VCaP (cell line): Measurements from ENCODE around the gene ABCA4.

ENCODE experiments used
- H3K27ac ChIP-seq: fragments of 450-650 bp; 2 replicates; pipeline ENCODE4 v1.5.1; 2017
- TF ChIP-seq, protein P1 (sequence below): fragments of 450-650 bp; conservative IDR thresholded peaks from 2 replicates; pipeline ENCODE4 v1.5.1; 2017; ENCODE audit warnings: mild to moderate bottlenecking, moderate library complexity

Gene ABCA4

DNA sequence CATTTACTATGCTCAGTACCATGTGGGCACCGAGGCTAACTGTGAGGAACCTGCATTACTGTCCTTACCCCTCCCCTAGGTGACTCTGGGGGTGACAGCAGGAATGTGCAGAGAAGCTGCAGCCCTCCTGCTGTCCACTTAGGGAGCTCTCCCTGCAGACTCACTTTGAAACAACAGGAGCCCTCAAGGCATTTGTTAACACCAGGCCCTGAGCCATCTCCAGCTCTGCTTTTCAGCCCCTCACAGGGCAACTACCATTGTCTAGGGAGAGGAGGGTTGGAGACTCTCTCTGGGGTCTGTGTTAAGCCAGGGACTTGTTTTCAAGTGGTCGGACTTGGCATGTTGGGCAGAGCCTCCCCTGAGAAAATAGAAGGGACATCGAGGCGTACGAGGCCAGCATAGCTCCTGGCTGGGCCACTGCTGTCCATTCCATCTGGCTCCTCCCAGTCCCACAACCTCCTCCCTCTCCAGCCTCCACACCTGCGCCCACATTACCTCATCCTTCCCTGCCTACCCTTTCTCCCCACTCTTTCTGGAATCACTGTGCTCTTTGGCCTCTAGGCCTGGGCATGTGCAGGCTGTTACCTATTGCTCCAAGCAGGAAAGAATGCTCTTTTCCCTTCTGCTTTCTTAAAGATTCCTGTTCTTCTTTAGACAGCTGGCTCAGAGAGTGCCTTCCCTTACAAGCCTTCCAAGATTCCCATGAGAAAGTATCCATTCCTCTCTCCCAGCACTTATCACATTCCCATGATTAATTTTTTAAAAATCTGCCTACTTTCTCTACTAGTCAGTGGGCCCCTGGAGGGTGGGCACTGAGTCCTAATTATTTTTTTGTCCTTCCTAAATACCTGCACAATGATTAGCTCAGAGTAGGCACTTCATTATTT is 109.0 kb downstream of the ABCA4 start:
- H3K27ac ChIP-seq: no peak overlapping the region
- TF ChIP-seq, protein P1, sequence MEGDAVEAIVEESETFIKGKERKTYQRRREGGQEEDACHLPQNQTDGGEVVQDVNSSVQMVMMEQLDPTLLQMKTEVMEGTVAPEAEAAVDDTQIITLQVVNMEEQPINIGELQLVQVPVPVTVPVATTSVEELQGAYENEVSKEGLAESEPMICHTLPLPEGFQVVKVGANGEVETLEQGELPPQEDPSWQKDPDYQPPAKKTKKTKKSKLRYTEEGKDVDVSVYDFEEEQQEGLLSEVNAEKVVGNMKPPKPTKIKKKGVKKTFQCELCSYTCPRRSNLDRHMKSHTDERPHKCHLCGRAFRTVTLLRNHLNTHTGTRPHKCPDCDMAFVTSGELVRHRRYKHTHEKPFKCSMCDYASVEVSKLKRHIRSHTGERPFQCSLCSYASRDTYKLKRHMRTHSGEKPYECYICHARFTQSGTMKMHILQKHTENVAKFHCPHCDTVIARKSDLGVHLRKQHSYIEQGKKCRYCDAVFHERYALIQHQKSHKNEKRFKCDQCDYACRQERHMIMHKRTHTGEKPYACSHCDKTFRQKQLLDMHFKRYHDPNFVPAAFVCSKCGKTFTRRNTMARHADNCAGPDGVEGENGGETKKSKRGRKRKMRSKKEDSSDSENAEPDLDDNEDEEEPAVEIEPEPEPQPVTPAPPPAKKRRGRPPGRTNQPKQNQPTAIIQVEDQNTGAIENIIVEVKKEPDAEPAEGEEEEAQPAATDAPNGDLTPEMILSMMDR: no peak

DNA sequence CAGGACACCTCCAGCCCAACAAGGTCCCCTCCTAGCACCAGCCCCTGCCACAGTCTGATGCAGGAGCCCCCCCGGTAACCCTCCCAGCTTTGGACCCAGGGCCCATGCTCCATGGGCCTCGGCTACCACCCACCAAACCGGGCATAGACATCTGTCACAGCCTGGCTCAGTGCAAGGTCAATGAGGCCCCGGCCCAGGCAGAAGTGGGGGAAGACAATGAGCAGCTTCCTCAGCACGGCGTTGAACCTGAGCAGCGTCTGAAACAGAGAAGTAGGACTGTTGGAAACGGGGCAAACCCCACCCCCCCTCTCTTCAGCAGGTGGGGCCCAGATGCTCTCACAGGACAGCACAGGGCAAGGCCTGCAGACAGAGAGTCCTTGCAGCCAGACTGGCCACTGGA is 109.8 kb downstream of the ABCA4 start:
- no peak overlapping the region for H3K27ac ChIP-seq
- TF ChIP-seq, protein P1: no peak

DNA sequence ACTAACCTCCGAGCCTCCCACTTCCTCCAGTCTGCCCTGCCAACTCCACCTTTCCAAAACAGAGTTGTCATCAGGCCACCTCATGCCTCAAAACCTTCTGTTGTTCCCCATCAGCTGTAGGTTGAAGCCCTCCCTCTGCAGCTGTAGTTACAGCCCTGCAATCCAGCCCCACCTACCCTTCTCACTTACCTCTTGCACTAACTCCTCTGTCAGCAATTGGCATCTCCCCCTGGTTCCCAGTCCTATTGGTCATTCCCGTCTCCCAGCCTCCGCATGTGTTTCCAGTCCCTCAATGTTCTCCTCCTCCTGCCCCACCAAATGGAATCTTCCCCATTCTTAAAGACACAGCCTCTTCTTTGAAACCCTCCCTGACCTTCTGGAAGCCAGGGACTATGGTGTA is 111.6 kb downstream of the ABCA4 start:
- TF ChIP-seq, protein P1: no peak
- H3K27ac ChIP-seq: no peak overlapping the region

DNA sequence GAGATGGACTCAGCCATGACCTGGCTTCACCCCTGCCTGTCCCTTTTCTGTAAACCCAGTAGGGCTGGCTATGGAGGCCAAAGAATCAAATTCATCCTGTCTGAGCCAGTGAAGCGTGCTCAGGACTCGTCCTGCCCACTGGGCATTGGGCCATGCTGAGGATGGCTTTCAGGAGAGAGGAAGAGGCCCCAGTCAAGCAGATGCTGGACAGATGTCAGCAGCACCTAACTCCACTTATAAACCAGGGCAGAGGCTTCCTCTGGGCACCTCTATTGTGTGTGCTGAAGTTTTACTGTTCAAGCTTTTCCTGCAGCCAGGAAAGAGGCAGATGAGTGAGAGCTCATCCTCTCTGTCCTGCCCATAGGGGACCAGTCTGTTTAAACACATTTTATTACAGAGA is 114.3 kb downstream of the ABCA4 start:
- no peak overlapping the region for H3K27ac ChIP-seq

DNA sequence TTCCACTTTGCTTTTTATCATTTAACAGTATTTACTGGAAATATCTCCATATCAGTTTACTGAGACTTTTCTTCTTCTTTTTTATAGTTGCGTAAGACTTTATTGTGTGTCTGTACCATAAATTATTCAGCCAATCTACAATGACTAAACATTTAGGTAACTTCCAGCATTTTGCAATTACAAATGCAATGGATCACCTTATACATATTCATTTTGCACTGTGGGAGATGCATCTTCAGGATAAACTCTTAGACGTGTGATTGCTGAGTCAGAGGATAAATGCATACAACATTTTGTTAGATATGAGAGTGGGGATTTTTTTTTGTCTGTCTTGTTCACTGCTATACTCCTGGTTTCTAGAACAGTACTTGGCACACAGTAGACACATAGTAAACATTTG is 116.0 kb downstream of the ABCA4 start:
- no peak overlapping the region for H3K27ac ChIP-seq
- TF ChIP-seq, protein P1: no peak

More for the DNA sequence above, 114.3 kb downstream of the ABCA4 start:
- TF ChIP-seq, protein P1: no peak

DNA sequence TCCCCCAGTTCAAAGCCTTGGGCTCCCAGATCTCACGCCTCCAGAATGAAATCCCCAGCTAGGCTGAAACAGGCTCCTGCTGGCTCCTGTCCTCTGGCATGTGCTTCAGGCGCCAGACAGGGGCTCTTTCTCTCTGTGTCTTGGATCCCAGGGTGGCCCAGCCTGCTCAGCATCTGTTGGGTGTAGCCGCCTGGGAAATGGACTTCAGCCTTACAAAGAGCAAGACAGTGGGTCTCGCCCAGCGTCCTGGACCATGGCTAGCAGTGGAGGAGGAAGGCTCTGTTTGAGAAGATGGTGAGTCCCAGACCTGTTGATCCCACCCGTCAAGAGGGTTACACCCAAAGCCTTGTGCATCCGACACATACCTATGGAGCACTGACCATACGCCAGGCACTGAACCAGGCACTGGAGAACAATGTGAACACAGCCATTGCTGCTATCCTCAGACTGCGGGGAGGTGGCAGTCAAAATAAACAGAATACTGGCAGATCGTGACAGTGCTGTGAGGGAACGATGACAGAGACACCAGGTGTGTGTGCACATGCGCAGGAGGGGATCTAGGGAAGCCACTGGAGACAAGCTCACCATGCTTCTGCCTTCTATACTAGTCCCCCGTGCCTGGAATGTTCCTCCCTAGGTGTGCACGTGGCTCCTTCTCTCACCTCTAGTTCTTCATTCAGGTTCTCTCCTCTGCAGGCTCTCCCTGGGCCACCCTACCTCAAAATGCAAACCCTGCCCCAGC is 118.7 kb downstream of the ABCA4 start:
- TF ChIP-seq, protein P1: no peak
- H3K27ac ChIP-seq: no peak overlapping the region

DNA sequence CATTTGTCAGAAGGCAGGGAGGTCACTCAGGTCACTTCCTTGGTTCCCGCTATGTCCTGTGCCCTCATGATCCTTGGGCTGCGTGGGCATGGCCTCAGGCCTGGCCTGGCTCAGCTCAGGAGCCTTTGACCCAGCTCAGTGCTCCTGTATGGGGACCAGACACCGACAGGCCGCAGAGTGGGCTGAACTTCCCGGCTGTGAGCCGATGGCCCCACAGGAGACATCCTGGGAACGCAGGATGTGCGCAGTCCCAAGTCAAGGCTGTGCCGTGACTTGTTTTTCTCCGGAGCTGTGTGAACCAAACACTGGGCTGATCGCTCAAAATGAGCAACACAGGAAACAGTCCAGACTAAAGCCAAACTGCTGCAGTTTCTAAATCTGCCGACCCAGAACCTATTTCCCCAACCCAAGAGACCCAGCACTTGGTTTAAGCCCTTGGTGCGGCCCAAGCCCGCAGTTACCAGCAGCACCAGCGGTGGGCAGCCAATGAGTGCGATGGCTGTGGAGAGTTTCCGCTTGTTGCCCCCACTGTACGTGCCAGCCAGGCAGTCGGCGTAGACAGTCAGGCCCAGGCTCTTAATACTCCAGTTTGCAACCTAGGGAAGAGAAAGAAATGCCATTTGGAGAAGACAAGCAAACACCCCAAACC is 119.4 kb downstream of the ABCA4 start:
- TF ChIP-seq, protein P1: no peak
- no peak overlapping the region for H3K27ac ChIP-seq
